Gastroesophageal sphincter (tissue), 3 donors: ENCODE measurements around the gene GADD45A.
A peak's percentile ranks its signal among the peaks of the same experiment; 100 is the strongest.

Source experiments
- CTCF ChIP-seq, 4 experiments: fragments of 200-600 bp in 2 of 4; fragments of 450-650 bp in 2 of 4; sonication (generic) in 1 of 4; IDR thresholded peaks; one replicate each; pipeline ENCODE4 v1.5.1; 2017 to 2019; ENCODE audit warnings: antibody characterized with exemption in 4 of 4, mild to moderate bottlenecking in 2 of 4, moderate library complexity in 2 of 4
- POLR2AphosphoS5 ChIP-seq: sonication (generic); formaldehyde crosslinking; IDR thresholded peaks from one replicate; pipeline ENCODE4 v1.6.1; 2017; ENCODE audit warnings: antibody characterized with exemption

- no peak for TF ChIP-seq CTCF (IDR thresholded peaks at IDR 0.05)
- TF ChIP-seq POLR2AphosphoS5 = peak; percentile 28
These were observed 2.6 kb downstream of the GADD45A start for GRCh38 chr1:67687649-67688048.
